SU-DHL-6 (cell line): Measurements from ENCODE around the gene MALRD1.
"Not testable (repeated sequence)": the region's sequence is repeated elsewhere in the genome, so short reads cannot be mapped to it uniquely, and the experiment has no call there.

Source experiments
- H2AFZ ChIP-seq: fragments of 200-600 bp; sonication (generic); 2 replicates; pipeline ENCODE4 v1.6.1; 2014; ENCODE audit warnings: low read depth, mild to moderate bottlenecking, moderate library complexity, mixed read lengths, antibody characterized with exemption, low read length; ENCODE audit not compliant: severe bottlenecking
- H3F3A ChIP-seq: fragments of 200-600 bp; shearing (Covaris generic); 2 replicates; pipeline ENCODE4 v1.6.0; 2016; ENCODE audit warnings: antibody characterized with exemption, mild to moderate bottlenecking; ENCODE audit not compliant: insufficient read depth
- H3K27ac ChIP-seq: fragments of 200-600 bp; sonication (generic); 2 replicates; pipeline ENCODE4 v1.5.1; 2016; ENCODE audit warnings: low read depth, mild to moderate bottlenecking, low read length, moderate library complexity, mixed read lengths
- H3K27me3 ChIP-seq: fragments of 200-600 bp; sonication (generic), shearing (Covaris generic); 2 replicates; pipeline ENCODE4 v1.6.0; 2014; ENCODE audit warnings: mild to moderate bottlenecking, low read length
- H3K36me3 ChIP-seq: fragments of 200-600 bp; sonication (generic); 2 replicates; pipeline ENCODE4 v1.6.1; 2014; ENCODE audit warnings: mild to moderate bottlenecking, low read length, mixed read lengths
- H3K4me2 ChIP-seq: fragments of 300-600, 200-600 bp; shearing (Covaris generic), sonication (generic); 2 replicates; pipeline ENCODE4 v1.6.0; 2014; ENCODE audit warnings: low read length, low read depth, mild to moderate bottlenecking; ENCODE audit not compliant: poor library complexity, severe bottlenecking
- H3K4me3 ChIP-seq: fragments of 200-600 bp; sonication (generic); 2 replicates; pipeline ENCODE4 v1.5.1; 2014; ENCODE audit warnings: antibody characterized with exemption, low read length, mild to moderate bottlenecking, mixed read lengths; ENCODE audit not compliant: insufficient read depth, poor library complexity, severe bottlenecking
- H3K79me2 ChIP-seq: fragments of 200-600 bp; sonication (generic); 2 replicates; pipeline ENCODE4 v1.6.1; 2014; ENCODE audit warnings: mild to moderate bottlenecking, low read length, moderate library complexity; ENCODE audit not compliant: insufficient read depth
- H3K9ac ChIP-seq: fragments of 200-600 bp; sonication (generic); 2 replicates; pipeline ENCODE4 v1.7.0; 2014; ENCODE audit warnings: mild to moderate bottlenecking, low read length
- H3K9me2 ChIP-seq: fragments of 200-600 bp; sonication (generic); replicated peaks from 2 replicates; pipeline ENCODE4 v1.6.1; 2014; ENCODE audit warnings: low read length; ENCODE audit not compliant: insufficient read depth
- H3K9me3 ChIP-seq: fragments of 200-600 bp; sonication (generic); 2 replicates; pipeline ENCODE4 v1.6.1; 2014; ENCODE audit warnings: low read length, mixed read lengths; ENCODE audit not compliant: insufficient read depth
- H4K20me1 ChIP-seq: fragments of 200-600 bp; sonication (generic); 2 replicates; pipeline ENCODE4 v1.6.1; 2014; ENCODE audit warnings: low read depth, mild to moderate bottlenecking, antibody characterized with exemption, low read length, moderate library complexity, mixed read lengths
- CTCF ChIP-seq: fragments of 200-600 bp; sonication (generic); IDR thresholded peaks from one replicate; pipeline ENCODE4 v1.5.1; 2017; ENCODE audit warnings: antibody characterized with exemption, mild to moderate bottlenecking, low read length, moderate library complexity; ENCODE audit not compliant: insufficient read depth, poor library complexity, severe bottlenecking
- EZH2phosphoT487 ChIP-seq: fragments of 200-600 bp; sonication (generic), shearing (Covaris generic); conservative IDR thresholded peaks from 2 replicates; pipeline ENCODE4 v1.6.1; 2018; ENCODE audit warnings: mild to moderate bottlenecking, antibody characterized with exemption, low read length, moderate library complexity, mixed read lengths

MALRD1 gene

GRCh38 chr10:19767876-19768275 is 719.3 kb downstream of the MALRD1 start:
- Histone ChIP-seq H3K4me2 (no peak overlapping the region), H3K9me2 (no peaks in the 10 kb centered on the region), H3F3A (no peaks in the 10 kb centered on the region), H3K36me3 (no peaks in the 10 kb centered on the region), H3K27ac (no peak overlapping the region), H3K79me2 (no peaks in the 10 kb centered on the region), H3K4me3 (no peak overlapping the region), H3K27me3 (no peaks in the 10 kb centered on the region), H2AFZ (no peak overlapping the region), H3K9ac (no peak overlapping the region), H3K9me3 (no peaks in the 10 kb centered on the region), H4K20me1 (no peaks in the 10 kb centered on the region)
- TF ChIP-seq CTCF = no peak
- no peak for TF ChIP-seq EZH2phosphoT487

- H3K9me3 ChIP-seq, H3K4me3 ChIP-seq, H3F3A ChIP-seq, H3K9ac ChIP-seq, H3K9me2 ChIP-seq, H3K27ac ChIP-seq, H2AFZ ChIP-seq, H3K79me2 ChIP-seq, H3K27me3 ChIP-seq, H3K4me2 ChIP-seq, H3K36me3 ChIP-seq, H4K20me1 ChIP-seq: not testable (repeated sequence)
Observed at GRCh38 chr10:19769826-19770225, 721.2 kb downstream of the MALRD1 start.

- Histone ChIP-seq H3K9ac (no peak overlapping the region), H3K27ac (no peak overlapping the region), H3K9me2 (no peaks in the 10 kb centered on the region), H3K4me2 (no peak overlapping the region), H3K27me3 (no peaks in the 10 kb centered on the region), H3K36me3 (no peaks in the 10 kb centered on the region), H2AFZ (no peak overlapping the region), H3K79me2 (no peaks in the 10 kb centered on the region), H4K20me1 (no peaks in the 10 kb centered on the region), H3F3A (no peaks in the 10 kb centered on the region), H3K4me3 (no peak overlapping the region), H3K9me3 (no peaks in the 10 kb centered on the region)
- no peak for TF ChIP-seq EZH2phosphoT487
- no peak for TF ChIP-seq CTCF
Observed at GRCh38 chr10:19772972-19773371, 724.4 kb downstream of the MALRD1 start.

GRCh38 chr10:19775296-19775695 is 726.7 kb downstream of the MALRD1 start:
- Histone ChIP-seq H3K27me3 (no peaks in the 10 kb centered on the region), H3K79me2 (no peaks in the 10 kb centered on the region), H3K4me3 (no peak overlapping the region), H4K20me1 (no peaks in the 10 kb centered on the region), H3K36me3 (no peaks in the 10 kb centered on the region), H3K4me2 (no peak overlapping the region), H3F3A (no peaks in the 10 kb centered on the region), H2AFZ (no peak overlapping the region), H3K27ac (no peak overlapping the region), H3K9me3 (no peaks in the 10 kb centered on the region), H3K9me2 (no peaks in the 10 kb centered on the region), H3K9ac (no peak overlapping the region)
- no peak for TF ChIP-seq EZH2phosphoT487
- TF ChIP-seq CTCF = no peak
